HUES48 (cell line): ENCODE results near the gene MCRIP1.

ENCODE experiments used
- H3K27ac ChIP-seq: one replicate; pipeline ENCODE4 v1.7.0; 2013; ENCODE audit warnings: low read depth, low read length, inconsistent platforms
- H3K27me3 ChIP-seq: 2 replicates; pipeline ENCODE4 v1.6.1; 2013; ENCODE audit warnings: mild to moderate bottlenecking, low read length; ENCODE audit not compliant: control insufficient read depth, insufficient read depth
- H3K36me3 ChIP-seq: 2 replicates; pipeline ENCODE4 v1.6.1; 2013; ENCODE audit warnings: low read length; ENCODE audit not compliant: control insufficient read depth, insufficient read depth
- H3K4me1 ChIP-seq: 2 replicates; pipeline ENCODE4 v1.6.1; 2013; ENCODE audit warnings: mild to moderate bottlenecking, low read length; ENCODE audit not compliant: control insufficient read depth, insufficient read depth
- H3K4me3 ChIP-seq: 2 replicates; pipeline ENCODE4 v1.5.1; 2013; ENCODE audit warnings: mild to moderate bottlenecking, low read depth, low read length
- H3K9ac ChIP-seq: 2 replicates; pipeline ENCODE4 v1.6.1; 2013; ENCODE audit warnings: mild to moderate bottlenecking, low read depth, low read length, moderate library complexity
- H3K9me3 ChIP-seq: 2 replicates; pipeline ENCODE4 v1.6.1; 2013; ENCODE audit warnings: low read length; ENCODE audit not compliant: control insufficient read depth, insufficient read depth

The MCRIP1 gene

GRCh38 chr17:81807839-81808238 is 25.3 kb downstream of the MCRIP1 start:
- no peaks in the 10 kb centered on the region for H3K9me3 ChIP-seq
- H3K27me3 ChIP-seq, result peaks cover 42% of the 10 kb centered on the region
- H3K27ac ChIP-seq, result no peak overlapping the region
- no peaks in the 10 kb centered on the region for H3K36me3 ChIP-seq
- H3K4me1 ChIP-seq, result no peaks in the 10 kb centered on the region
- no peak overlapping the region for H3K9ac ChIP-seq
- H3K4me3 ChIP-seq, result no peak overlapping the region

GRCh38 chr17:81807210-81807719 is 25.8 kb downstream of the MCRIP1 start:
- peaks cover 48% of the 10 kb centered on the region for H3K27me3 ChIP-seq
- no peaks in the 10 kb centered on the region for H3K9me3 ChIP-seq
- no peaks in the 10 kb centered on the region for H3K4me1 ChIP-seq
- no peak overlapping the region for H3K4me3 ChIP-seq
- H3K36me3 ChIP-seq, result no peaks in the 10 kb centered on the region
- no peak overlapping the region for H3K27ac ChIP-seq
- no peak overlapping the region for H3K9ac ChIP-seq

GRCh38 chr17:81806461-81807209 is 26.5 kb downstream of the MCRIP1 start:
- Histone ChIP-seq H3K9me3 (no peaks in the 10 kb centered on the region), H3K36me3 (no peaks in the 10 kb centered on the region), H3K4me1 (no peaks in the 10 kb centered on the region), H3K4me3 (no peak overlapping the region), H3K27me3 (peaks cover 54% of the 10 kb centered on the region), H3K9ac (no peak overlapping the region), H3K27ac (no peak overlapping the region)

- Histone ChIP-seq H3K9ac (no peak overlapping the region), H3K27me3 (peaks cover 61% of the 10 kb centered on the region), H3K36me3 (no peaks in the 10 kb centered on the region), H3K4me3 (no peak overlapping the region), H3K27ac (no peak overlapping the region), H3K4me1 (no peaks in the 10 kb centered on the region), H3K9me3 (no peaks in the 10 kb centered on the region)
These were observed 27.2 kb downstream of the MCRIP1 start for GRCh38 chr17:81805707-81806460.

GRCh38 chr17:81804559-81805399 is 28.3 kb downstream of the MCRIP1 start:
- Histone ChIP-seq H3K4me3 (peak overlapping the region; percentile 51; the same call in 1 of the 2 replicates), H3K4me1 (no peaks in the 10 kb centered on the region), H3K27me3 (peaks cover 63% of the 10 kb centered on the region)

GRCh38 chr17:81803728-81804558 is 29.1 kb downstream of the MCRIP1 start, which contains the start of gene GCGR:
TSS of gene GCGR (plus strand) at chr17:81804150. CDS start at chr17:81809019, 4,869 bp downstream.
- Histone ChIP-seq H3K36me3 (no peaks in the 10 kb centered on the region), H3K9me3 (no peaks in the 10 kb centered on the region), H3K4me1 (no peaks in the 10 kb centered on the region), H3K27ac (no peak within 1 kb of the TSS), H3K9ac (no peak within 1 kb of the TSS), H3K27me3 (peaks cover 63% of the 10 kb centered on the region), H3K4me3 (peak within 1 kb of the TSS; percentile 51; the same call in 1 of the 2 replicates)

More at GRCh38 chr17:81804559-81805399, 28.3 kb downstream of the MCRIP1 start:
- H3K27ac ChIP-seq, result no peak overlapping the region
- no peaks in the 10 kb centered on the region for H3K36me3 ChIP-seq
- no peak overlapping the region for H3K9ac ChIP-seq
- H3K9me3 ChIP-seq, result no peaks in the 10 kb centered on the region

GRCh38 chr17:81802856-81803643 is 30.0 kb downstream of the MCRIP1 start:
- Histone ChIP-seq H3K27me3 (peaks cover 63% of the 10 kb centered on the region), H3K9me3 (no peaks in the 10 kb centered on the region), H3K4me1 (no peaks in the 10 kb centered on the region)

GRCh38 chr17:81802048-81802758 is 30.9 kb downstream of the MCRIP1 start:
- no peaks in the 10 kb centered on the region for H3K4me1 ChIP-seq
- H3K27me3 ChIP-seq, result peaks cover 61% of the 10 kb centered on the region
- no peaks in the 10 kb centered on the region for H3K36me3 ChIP-seq

More at GRCh38 chr17:81802856-81803643, 30.0 kb downstream of the MCRIP1 start:
- no peak overlapping the region for H3K9ac ChIP-seq
- no peaks in the 10 kb centered on the region for H3K36me3 ChIP-seq
- H3K4me3 ChIP-seq, result peak overlapping the region; percentile 51; the same call in 1 of the 2 replicates
- H3K27ac ChIP-seq, result no peak overlapping the region

GRCh38 chr17:81801327-81801726 is 31.8 kb downstream of the MCRIP1 start:
- peaks cover 54% of the 10 kb centered on the region for H3K27me3 ChIP-seq
- no peaks in the 10 kb centered on the region for H3K9me3 ChIP-seq
- H3K27ac ChIP-seq, result no peak overlapping the region
- no peak overlapping the region for H3K9ac ChIP-seq
- no peaks in the 10 kb centered on the region for H3K36me3 ChIP-seq
- no peak overlapping the region for H3K4me3 ChIP-seq
- H3K4me1 ChIP-seq, result no peaks in the 10 kb centered on the region

More at GRCh38 chr17:81802048-81802758, 30.9 kb downstream of the MCRIP1 start:
- Histone ChIP-seq H3K4me3 (no peak overlapping the region), H3K27ac (no peak overlapping the region), H3K9ac (no peak overlapping the region), H3K9me3 (no peaks in the 10 kb centered on the region)
